Naive B cell (primary cell): ENCODE measurements around the gene SLC18A2. TPM values are rescaled to one million over a fixed set of nuclear protein-coding genes. Genes with fewer than 3 reads are reported as not detected.

Source experiments
- ATAC-seq, 2 donors: fragments of 150-1000 bp; cut with Tn5 transposase; 2 replicates each; pipeline ENCODE4 v1.10.0; 2021; ENCODE audit warnings: low read depth in 2 of 2, mild to moderate bottlenecking in 2 of 2, moderate library complexity in 2 of 2
- DNase-seq: peaks from one replicate; pipeline ENCODE4 v3.0.0; 2022
- H3K27ac Mint-ChIP-seq, 6 donors: one replicate each; pipeline ENCODE4 v1.8.0; 2020 to 2022; ENCODE audit warnings: mild to moderate bottlenecking in 6 of 6, mixed read lengths in 6 of 6, moderate library complexity in 5 of 6, inconsistent platforms in 2 of 6
- H3K27me3 Mint-ChIP-seq, 3 donors: one replicate each; pipeline ENCODE4 v1.8.0; 2021 to 2022; ENCODE audit warnings: mixed read lengths in 3 of 3, mild to moderate bottlenecking in 1 of 3
- H3K36me3 Mint-ChIP-seq, 2 donors: one replicate each; pipeline ENCODE4 v1.8.0; 2020 to 2022; ENCODE audit warnings: mixed read lengths in 2 of 2, inconsistent platforms in 1 of 2, mild to moderate bottlenecking in 1 of 2
- H3K4me1 Mint-ChIP-seq, 3 donors: one replicate each; pipeline ENCODE4 v1.8.0; 2020 to 2022; ENCODE audit warnings: mixed read lengths in 3 of 3, inconsistent platforms in 1 of 3, mild to moderate bottlenecking in 1 of 3, moderate library complexity in 1 of 3
- H3K4me3 Mint-ChIP-seq, 8 donors: one replicate each; pipeline ENCODE4 v1.8.0; 2020 to 2022; ENCODE audit warnings: mild to moderate bottlenecking in 8 of 8, mixed read lengths in 8 of 8, moderate library complexity in 8 of 8, inconsistent platforms in 2 of 8
- H3K9me3 Mint-ChIP-seq, 7 donors: one replicate each; pipeline ENCODE4 v1.8.0; 2020 to 2022; ENCODE audit warnings: mixed read lengths in 7 of 7, mild to moderate bottlenecking in 5 of 7, inconsistent platforms in 2 of 7, moderate library complexity in 1 of 7
- polyA plus RNA-seq, 6 donors: library from polyadenylated mRNA; unstranded; fragments of 300-500 nt; fragmentation: Illumina TruSeq; gene quantifications; one replicate each; pipeline ENCODE4 v1.2.3, GENCODE V29; 2021; ENCODE audit warnings: low read depth in 6 of 6

SLC18A2 gene
- under 1 TPM in 4 of 6 donors, not detected in 2; 0.08 to 0.39 (median 0.19) TPM for polyA plus RNA-seq

DNA sequence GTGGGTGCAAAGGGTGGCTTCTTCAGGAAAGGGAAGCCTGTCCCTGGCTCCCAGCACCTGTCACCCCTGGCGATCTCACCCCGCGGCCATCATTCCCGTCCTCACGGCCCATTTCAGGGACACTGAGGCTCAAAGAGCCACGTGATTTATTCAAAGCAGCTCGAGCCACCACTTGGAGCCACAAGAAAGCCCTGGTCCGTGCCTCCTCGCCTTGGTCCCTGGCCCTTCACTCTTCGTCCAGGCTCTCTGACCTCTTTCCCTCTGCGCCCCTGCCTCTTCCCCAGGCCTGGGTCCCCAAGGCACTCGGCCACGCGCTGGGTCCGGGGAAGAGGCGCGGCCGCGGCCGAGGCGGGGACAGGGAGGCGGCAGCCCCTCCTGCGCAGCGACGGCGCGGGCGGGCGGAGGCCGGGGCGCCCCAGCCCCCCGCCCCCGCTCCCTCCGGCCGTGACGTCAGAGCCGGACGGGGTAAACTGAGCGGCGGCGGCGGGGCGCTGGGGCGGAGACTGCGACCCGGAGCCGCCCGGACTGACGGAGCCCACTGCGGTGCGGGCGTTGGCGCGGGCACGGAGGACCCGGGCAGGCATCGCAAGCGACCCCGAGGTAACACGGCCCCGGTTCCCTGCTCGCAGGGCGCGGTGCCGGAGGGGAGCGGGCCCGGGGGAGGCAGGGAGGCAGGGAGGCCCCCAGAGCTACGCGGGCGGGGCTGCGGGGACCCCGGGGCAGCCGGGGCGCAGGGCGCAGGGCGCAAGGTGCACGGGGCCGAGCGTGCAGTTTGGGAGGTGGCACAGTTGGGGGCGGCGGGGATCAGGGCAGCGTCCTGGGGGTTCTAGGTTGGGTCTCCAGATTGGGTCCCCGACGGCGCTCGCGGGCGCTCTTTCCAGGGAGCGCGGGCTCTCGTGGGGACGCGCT lies at the start of gene SLC18A2:
Gene SLC18A2, plus strand, starts transcription at position 494 of the 909 bp plus-strand sequence. CDS start 580 bp downstream, outside the sequence.
- Mint-ChIP-seq H3K9me3 (peaks cover 9 to 22% (median 17%) of the 10 kb centered on the region in 7 donors), H3K27ac (no peak within 1 kb of the TSS), H3K4me3 (peak within 1 kb of the TSS in 3 of 8 donors; percentile 13 to 68 (median 58)), H3K27me3 (peaks cover 35 to 48% (median 37%) of the 10 kb centered on the region in 3 donors), H3K4me1 (peaks cover 4 to 15% (median 6%) of the 10 kb centered on the region in 3 donors), H3K36me3 (peaks cover 0 to 14% of the 10 kb centered on the region in 2 donors)
- DNase-seq (no peak), ATAC-seq (no peak)

GRCh38 chr10:117197189-117197588 lies 43.7 kb upstream of the SLC18A2 start, which contains the start of gene KCNK18:
TSS of gene KCNK18 (plus strand) at chr10:117197489. CDS start at chr10:117197489, 0 bp downstream.
- DNase-seq (no peak), ATAC-seq (no peak)
- H3K9me3 Mint-ChIP-seq: peaks cover 0 to 12% (median 3%) of the 10 kb centered on the region in 7 donors
- peaks cover 5 to 8% (median 8%) of the 10 kb centered on the region in 3 donors for H3K27me3 Mint-ChIP-seq
- H3K36me3 Mint-ChIP-seq: no peaks in the 10 kb centered on the region
- H3K4me1 Mint-ChIP-seq: no peaks in the 10 kb centered on the region
- no peak within 1 kb of the TSS for H3K27ac Mint-ChIP-seq
- H3K4me3 Mint-ChIP-seq: peak within 1 kb of the TSS in 1 of 8 donors; percentile 15

DNA sequence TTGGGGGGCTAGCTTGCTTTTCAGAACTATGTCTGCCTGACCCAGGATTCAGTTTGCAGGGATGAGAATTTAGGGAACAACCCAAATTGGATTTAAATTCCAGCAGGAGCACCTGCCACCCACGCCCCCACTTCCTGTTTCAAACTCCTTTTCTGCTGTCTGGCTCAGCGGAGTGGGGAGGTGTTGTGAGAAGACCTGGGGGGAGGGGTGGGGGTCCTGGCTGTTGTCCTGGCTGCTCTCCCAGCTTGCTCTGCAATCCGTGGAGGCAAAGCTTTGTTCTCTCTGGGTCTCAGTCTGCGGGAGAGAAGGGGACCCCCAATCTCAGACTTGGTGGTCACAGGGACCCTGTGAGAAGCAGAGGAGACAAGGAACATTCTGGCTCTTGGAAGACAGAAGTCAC lies 42.8 kb upstream of the SLC18A2 start:
- ATAC-seq: no peak
- Mint-ChIP-seq H3K27ac (no peak overlapping the region), H3K9me3 (peaks cover 0 to 12% (median under 1%) of the 10 kb centered on the region in 7 donors), H3K36me3 (no peaks in the 10 kb centered on the region), H3K4me1 (no peaks in the 10 kb centered on the region), H3K27me3 (peaks cover 5 to 8% (median 8%) of the 10 kb centered on the region in 3 donors), H3K4me3 (no peak overlapping the region)
- no peak for DNase-seq

DNA sequence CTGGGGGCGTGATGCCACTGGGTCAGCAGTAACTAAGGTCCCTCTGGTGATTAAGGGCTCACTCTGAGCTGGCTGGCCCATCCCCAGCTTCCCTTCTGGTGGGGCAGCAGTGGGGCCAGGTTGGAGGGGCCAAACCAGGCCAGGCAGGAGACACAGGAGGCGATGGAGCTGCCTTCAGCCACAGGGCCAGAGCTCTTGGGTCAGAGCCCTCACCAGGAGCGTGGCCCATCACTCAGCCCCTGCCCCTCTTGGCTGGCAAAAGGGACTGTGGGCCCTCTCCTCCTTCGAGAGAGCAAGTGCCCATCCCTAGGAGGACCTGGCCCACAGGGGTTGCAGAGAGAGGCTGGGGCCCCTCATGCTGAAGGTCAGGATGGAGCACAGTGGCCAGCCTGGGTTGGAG lies 39.1 kb upstream of the SLC18A2 start:
- H3K27me3 Mint-ChIP-seq: peaks cover 9 to 23% (median 17%) of the 10 kb centered on the region in 3 donors
- no peaks in the 10 kb centered on the region for H3K4me1 Mint-ChIP-seq
- H3K4me3 Mint-ChIP-seq: no peak overlapping the region
- no peak for ATAC-seq
- H3K27ac Mint-ChIP-seq: no peak overlapping the region
- H3K9me3 Mint-ChIP-seq: peaks cover 0 to 6% (median 2%) of the 10 kb centered on the region in 7 donors
- H3K36me3 Mint-ChIP-seq: no peaks in the 10 kb centered on the region
- no peak for DNase-seq

DNA sequence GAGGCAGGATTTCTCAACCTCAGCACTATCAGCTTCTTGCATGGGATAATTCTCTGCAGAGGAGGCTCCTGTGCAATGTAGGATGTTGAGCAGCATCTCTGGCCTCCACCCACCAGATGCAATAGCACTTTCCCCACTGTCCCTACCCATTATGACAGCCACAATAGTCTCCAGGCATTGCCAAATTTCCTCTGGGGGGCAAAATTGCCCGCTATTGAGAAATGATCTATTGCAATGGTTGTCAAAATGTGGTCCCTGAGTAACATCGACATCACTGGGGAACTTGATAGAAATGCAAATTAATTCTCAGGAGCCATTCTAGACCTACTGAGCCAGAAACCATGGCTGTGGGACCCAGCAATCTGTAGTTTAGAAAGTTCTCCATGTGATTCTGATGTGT lies 36.6 kb upstream of the SLC18A2 start:
- Mint-ChIP-seq H3K36me3 (peaks cover 0 to 7% of the 10 kb centered on the region in 2 donors), H3K27ac (no peak overlapping the region), H3K4me3 (no peak overlapping the region), H3K4me1 (no peaks in the 10 kb centered on the region), H3K27me3 (peaks cover 19 to 39% (median 22%) of the 10 kb centered on the region in 3 donors), H3K9me3 (peaks cover 0 to 6% (median 2%) of the 10 kb centered on the region in 7 donors)
- DNase-seq: no peak
- no peak for ATAC-seq

DNA sequence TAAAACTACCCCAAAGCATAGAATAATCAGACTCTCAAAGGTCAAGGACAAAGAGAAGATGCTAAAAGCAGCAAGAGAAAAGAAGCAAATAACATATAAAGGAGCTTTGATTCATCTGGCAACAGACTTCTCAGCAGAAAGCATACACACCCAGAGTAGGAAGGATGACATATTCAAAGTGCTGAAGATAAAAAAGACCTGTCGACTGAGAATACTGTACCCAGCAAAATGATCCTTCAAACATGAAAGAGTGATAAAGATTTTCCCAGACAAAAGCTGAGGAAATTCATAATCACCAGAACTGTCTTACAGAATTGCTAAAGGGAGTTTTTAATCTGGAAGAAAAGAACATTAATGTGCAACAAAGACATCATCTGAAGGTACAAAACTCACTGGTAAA lies 28.7 kb upstream of the SLC18A2 start:
- Mint-ChIP-seq H3K27ac (no peak overlapping the region), H3K4me1 (peaks cover 0 to 7% (median 0%) of the 10 kb centered on the region in 3 donors), H3K27me3 (peaks cover 28 to 55% (median 48%) of the 10 kb centered on the region in 3 donors), H3K9me3 (peaks cover 8 to 42% (median 17%) of the 10 kb centered on the region in 7 donors), H3K36me3 (peaks cover 0 to 21% of the 10 kb centered on the region in 2 donors), H3K4me3 (no peak overlapping the region)
- DNase-seq (no peak), ATAC-seq (no peak)

GRCh38 chr10:117214401-117214800 lies 26.5 kb upstream of the SLC18A2 start:
- H3K4me3 Mint-ChIP-seq: no peak overlapping the region
- peaks cover 0 to 15% (median 0%) of the 10 kb centered on the region in 3 donors for H3K4me1 Mint-ChIP-seq
- H3K27ac Mint-ChIP-seq: no peak overlapping the region
- ATAC-seq: no peak
- no peak for DNase-seq
- H3K27me3 Mint-ChIP-seq: peaks cover 34 to 64% (median 50%) of the 10 kb centered on the region in 3 donors
- H3K36me3 Mint-ChIP-seq: peaks cover 0 to 17% of the 10 kb centered on the region in 2 donors
- peaks cover 8 to 42% (median 17%) of the 10 kb centered on the region in 7 donors for H3K9me3 Mint-ChIP-seq

DNA sequence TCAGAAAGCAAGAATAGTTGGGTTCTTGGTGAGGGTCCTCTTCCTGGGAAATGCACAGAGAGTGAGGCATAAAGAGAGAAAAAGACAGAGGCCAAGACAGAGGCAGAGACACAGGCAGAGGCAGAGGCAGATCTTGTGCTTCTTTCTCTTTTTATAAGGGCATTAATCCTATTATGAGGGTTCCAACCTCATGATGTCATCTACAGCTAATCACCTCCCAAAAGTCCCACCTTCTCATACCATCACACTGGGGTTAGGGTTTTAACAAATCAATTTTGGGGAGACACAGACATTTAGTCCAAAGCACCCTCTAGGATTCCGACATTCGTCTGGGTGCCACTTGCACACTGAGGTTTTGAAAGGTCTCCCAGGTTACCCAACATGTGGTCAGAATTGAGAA lies 25.8 kb upstream of the SLC18A2 start:
- H3K4me1 Mint-ChIP-seq: peaks cover 0 to 15% (median 0%) of the 10 kb centered on the region in 3 donors
- H3K27me3 Mint-ChIP-seq: peaks cover 29 to 58% (median 43%) of the 10 kb centered on the region in 3 donors
- H3K36me3 Mint-ChIP-seq: peaks cover 0 to 17% of the 10 kb centered on the region in 2 donors
- peak overlapping the region in 2 of 6 donors; percentile 43 to 71 for H3K27ac Mint-ChIP-seq
- DNase-seq (no peak), ATAC-seq (no peak)
- peak overlapping the region in 5 of 8 donors; percentile 24 to 52 (median 40) for H3K4me3 Mint-ChIP-seq
- peaks cover 8 to 41% (median 17%) of the 10 kb centered on the region in 7 donors for H3K9me3 Mint-ChIP-seq

GRCh38 chr10:117216028-117216427 lies 24.9 kb upstream of the SLC18A2 start:
- Mint-ChIP-seq H3K36me3 (peaks cover 0 to 15% of the 10 kb centered on the region in 2 donors), H3K4me1 (peaks cover 0 to 15% (median 0%) of the 10 kb centered on the region in 3 donors), H3K27ac (no peak overlapping the region), H3K27me3 (peaks cover 27 to 60% (median 48%) of the 10 kb centered on the region in 3 donors), H3K9me3 (peaks cover 8 to 32% (median 16%) of the 10 kb centered on the region in 7 donors), H3K4me3 (peak overlapping the region in 4 of 8 donors; percentile 6 to 65 (median 52))
- DNase-seq (no peak), ATAC-seq (no peak)

- DNase-seq (peak; percentile 51), ATAC-seq (peak; percentile 64 to 71)
- Mint-ChIP-seq H3K4me3 (peak overlapping the region in 7 of 8 donors; percentile 55 to 77 (median 67)), H3K4me1 (peaks cover 0 to 15% (median 0%) of the 10 kb centered on the region in 3 donors), H3K9me3 (peaks cover 3 to 25% (median 11%) of the 10 kb centered on the region in 7 donors), H3K36me3 (peaks cover 0 to 9% of the 10 kb centered on the region in 2 donors), H3K27ac (peak overlapping the region in 1 of 6 donors; percentile 85), H3K27me3 (peaks cover 27 to 59% (median 45%) of the 10 kb centered on the region in 3 donors)
Measured at GRCh38 chr10:117216611-117217195, 24.2 kb upstream of the SLC18A2 start.

DNA sequence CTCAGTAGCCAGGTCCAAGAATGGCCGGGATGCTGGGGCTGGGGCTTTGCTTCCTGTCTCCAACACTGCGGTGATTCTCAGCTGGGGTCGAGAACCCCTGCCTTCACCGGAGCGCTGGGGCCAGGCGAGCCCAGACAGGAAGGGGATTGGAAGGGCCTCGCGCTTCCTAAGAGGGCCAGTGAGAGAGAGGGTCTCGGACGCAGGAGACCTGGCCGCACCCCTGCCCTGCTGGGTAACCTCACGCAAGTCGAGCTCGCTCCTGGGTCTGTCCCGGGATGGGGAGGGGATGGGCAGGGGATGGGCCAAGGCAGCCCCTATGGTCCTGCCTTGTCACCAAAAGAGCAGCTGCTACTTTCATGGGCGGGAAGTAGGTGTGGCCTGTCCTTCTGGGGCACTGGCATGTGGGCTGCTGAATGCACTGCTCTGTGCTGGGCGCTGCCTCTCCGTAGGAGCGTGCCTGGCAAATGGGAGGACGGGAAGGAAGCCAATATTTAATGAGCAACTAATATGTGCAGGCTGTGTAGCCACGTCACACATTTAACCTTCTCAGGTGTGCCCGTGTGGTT lies 23.6 kb upstream of the SLC18A2 start:
- DNase-seq: peak; percentile 1
- peak in 1 of 2 donors; percentile 28 for ATAC-seq
- H3K27ac Mint-ChIP-seq: no peak overlapping the region

DNA sequence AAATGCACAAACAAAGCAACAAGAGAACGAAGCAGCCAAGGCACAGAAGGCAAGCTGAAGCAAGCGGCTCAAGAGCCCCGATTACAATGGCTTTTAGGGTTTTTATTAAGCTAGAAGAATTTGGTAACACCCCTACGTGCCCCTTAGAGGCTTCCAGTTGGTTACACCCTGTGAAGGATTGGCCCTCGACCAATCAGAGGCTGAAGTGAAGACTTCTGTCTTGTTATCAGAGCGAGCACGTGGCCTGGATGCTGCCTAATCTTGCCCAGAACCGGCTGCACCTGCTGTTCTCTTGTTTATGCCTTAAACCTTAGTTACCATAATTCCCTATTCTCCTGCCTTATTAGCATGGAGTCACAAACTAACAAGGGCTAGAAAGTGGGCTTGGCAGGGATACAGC lies 22.3 kb upstream of the SLC18A2 start:
- no peak overlapping the region for H3K4me3 Mint-ChIP-seq
- H3K27me3 Mint-ChIP-seq: peaks cover 25 to 61% (median 43%) of the 10 kb centered on the region in 3 donors
- peaks cover 0 to 6% (median 0%) of the 10 kb centered on the region in 7 donors for H3K9me3 Mint-ChIP-seq
- no peak for DNase-seq
- no peak for ATAC-seq
- H3K27ac Mint-ChIP-seq: peak overlapping the region in 1 of 6 donors; percentile 22
- peaks cover 0 to 15% (median 0%) of the 10 kb centered on the region in 3 donors for H3K4me1 Mint-ChIP-seq
- H3K36me3 Mint-ChIP-seq: peaks cover 0 to under 1% of the 10 kb centered on the region in 2 donors

More for the DNA sequence above, 23.6 kb upstream of the SLC18A2 start:
- Mint-ChIP-seq H3K4me1 (peaks cover 0 to 15% (median 0%) of the 10 kb centered on the region in 3 donors), H3K36me3 (peaks cover 0 to 7% of the 10 kb centered on the region in 2 donors), H3K9me3 (peaks cover 1 to 19% (median 5%) of the 10 kb centered on the region in 7 donors), H3K4me3 (peak overlapping the region in 6 of 8 donors; percentile 59 to 77 (median 68)), H3K27me3 (peaks cover 27 to 59% (median 45%) of the 10 kb centered on the region in 3 donors)
